ENCODE data around the gene PSMA5.

GRCh38 chr1:109350655-109351054 is 75.6 kb downstream of the PSMA5 start:
- TF ChIP-seq CTCF (IDR thresholded peaks at IDR 0.05) (no peak), POLR2AphosphoS5 (IDR thresholded peaks at IDR 0.05) (no peak), POLR2A (IDR thresholded peaks at IDR 0.05) (no peak)

Data from breast epithelium (tissue), 3 donors.